Stimulated activated naive B cell treated with anti-CD40 and anti-IgM and Interleukin-4, amounts not matched to agents 10 μg/mL and 1 μg/mL and 100 μg/mL, for 72 hours (primary cell): ENCODE results near the gene OR13H1.
"Not testable (repeated sequence)": the region's sequence is repeated elsewhere in the genome, so short reads cannot be mapped to it uniquely, and the experiment has no call there.

Source experiments
- ATAC-seq, 2 donors: fragments of 150-1000 bp; cut with Tn5 transposase; replicated peaks; 2 replicates each; pipeline ENCODE4 v1.10.0; 2021; ENCODE audit warnings: moderate library complexity in 1 of 2
- DNase-seq: peaks from one replicate; pipeline ENCODE4 v3.0.0; 2021
- H3K27ac Mint-ChIP-seq: one replicate; pipeline ENCODE4 v1.8.0; 2022; ENCODE audit warnings: mild to moderate bottlenecking, mixed read lengths
- H3K27me3 Mint-ChIP-seq, 2 donors: one replicate each; pipeline ENCODE4 v1.8.0; 2022; ENCODE audit warnings: mixed read lengths in 2 of 2
- H3K36me3 Mint-ChIP-seq, 2 donors: one replicate each; pipeline ENCODE4 v1.8.0; 2022; ENCODE audit warnings: mixed read lengths in 2 of 2, mild to moderate bottlenecking in 1 of 2
- H3K4me1 Mint-ChIP-seq, 2 donors: one replicate each; pipeline ENCODE4 v1.8.0; 2022; ENCODE audit warnings: mixed read lengths in 2 of 2, mild to moderate bottlenecking in 1 of 2
- H3K4me3 Mint-ChIP-seq, 2 donors: one replicate each; pipeline ENCODE4 v1.8.0; 2022; ENCODE audit warnings: mild to moderate bottlenecking in 2 of 2, mixed read lengths in 2 of 2, moderate library complexity in 1 of 2
- H3K9me3 Mint-ChIP-seq, 2 donors: one replicate each; pipeline ENCODE4 v1.8.0; 2022; ENCODE audit warnings: mixed read lengths in 2 of 2, mild to moderate bottlenecking in 1 of 2

OR13H1 gene

DNA sequence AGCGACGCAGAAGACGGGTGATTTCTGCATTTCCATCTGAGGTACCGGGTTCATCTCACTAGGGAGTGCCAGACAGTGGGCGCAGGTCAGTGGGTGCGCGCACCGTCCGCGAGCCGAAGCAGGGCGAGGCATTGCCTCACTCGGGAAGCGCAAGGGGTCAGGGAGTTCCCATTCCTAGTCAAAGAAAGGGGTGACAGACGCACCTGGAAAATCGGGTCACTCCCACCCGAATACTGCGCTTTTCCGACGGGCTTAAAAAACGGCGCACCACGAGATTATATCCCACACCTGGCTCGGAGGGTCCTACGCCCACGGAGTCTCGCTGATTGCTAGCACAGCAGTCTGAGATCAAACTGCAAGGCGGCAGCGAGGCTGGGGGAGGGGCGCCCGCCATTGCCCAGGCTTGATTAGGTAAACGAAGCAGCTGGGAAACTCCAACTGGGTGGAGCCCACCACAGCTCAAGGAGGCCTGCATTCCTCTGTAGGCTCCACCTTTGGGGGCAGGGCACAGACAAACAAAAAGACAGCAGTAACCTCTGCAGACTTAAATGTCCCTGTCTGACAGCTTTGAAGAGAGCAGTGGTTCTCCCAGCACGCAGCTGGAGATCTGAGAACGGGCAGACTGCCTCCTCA is 35.0 kb downstream of the OR13H1 start:
- H3K36me3 Mint-ChIP-seq, ATAC-seq, H3K9me3 Mint-ChIP-seq, H3K27ac Mint-ChIP-seq, H3K4me3 Mint-ChIP-seq, H3K4me1 Mint-ChIP-seq, DNase-seq: not testable (repeated sequence)
- H3K27me3 Mint-ChIP-seq, result peaks cover 0 to 17% of the 10 kb centered on the region in 2 donors

DNA sequence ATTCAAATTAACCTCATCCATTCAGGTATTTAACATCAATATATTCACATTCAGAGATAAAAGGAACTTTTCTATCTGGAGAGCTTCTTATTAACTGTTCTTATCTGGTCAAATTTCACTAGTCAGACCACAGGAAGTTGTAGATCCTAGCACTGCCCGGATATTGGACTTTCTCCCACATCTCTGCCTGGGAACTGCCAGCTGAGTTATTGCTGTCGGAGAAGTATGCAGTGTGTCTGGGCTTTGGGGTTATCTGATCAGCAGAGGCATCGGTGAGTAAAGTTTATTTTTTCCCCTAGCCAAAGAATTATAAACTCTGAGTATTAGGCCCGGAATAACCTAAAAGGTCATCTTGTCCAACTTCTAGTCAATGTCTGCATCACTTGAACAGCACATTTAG is 45.1 kb downstream of the OR13H1 start:
- ATAC-seq, result no peak
- DNase-seq, result no peak
- Mint-ChIP-seq H3K4me3 (no peak overlapping the region), H3K4me1 (no peaks in the 10 kb centered on the region), H3K36me3 (no peaks in the 10 kb centered on the region), H3K27ac (no peak overlapping the region), H3K9me3 (no peaks in the 10 kb centered on the region), H3K27me3 (peaks cover 0 to 4% of the 10 kb centered on the region in 2 donors)
